Endothelial cell of umbilical vein (primary cell): ENCODE results near the gene OTOP2. TPM values are rescaled to one million over a fixed set of nuclear protein-coding genes. Genes with fewer than 3 reads are reported as not detected.

Source experiments
- BruUV-seq: library from RNA; stranded (reverse); fragments of 400-500 nt; replicated peaks from 2 replicates; lab custom pipeline; 2021; lab: Mats Ljungman, UMichigan
- CTCF ChIA-PET: fragments of 300-600, 350-600 bp; sonication (Branson Sonifier 250); formaldehyde crosslinking; loops from one replicate; lab custom pipeline; 2021; ENCODE audit warnings: antibody characterized with exemption, inconsistent platforms; lab: Charles Lee
- POLR2A ChIA-PET: fragments of 300-600, 350-600 bp; sonication (Branson Sonifier 250); formaldehyde crosslinking; loops from one replicate; lab custom pipeline; 2021; ENCODE audit warnings: antibody characterized with exemption, inconsistent platforms; lab: Charles Lee
- DNase-seq: peaks from one replicate; pipeline ENCODE4 v3.0.0-alpha.2; 2011; ENCODE audit warnings: low read depth, low spot score
- FAIRE-seq: peaks from 2 replicates; lab custom pipeline; 2011; peaks lifted over from hg19 to GRCh38; lab: Jason Lieb, UNC
- H2AFZ ChIP-seq: 2 replicates; pipeline ENCODE4 v1.6.0; 2012; ENCODE audit warnings: low read depth, low read length, control low read depth, inconsistent platforms
- H3K27ac ChIP-seq: 2 replicates; pipeline ENCODE4 v1.5.1; 2011; ENCODE audit warnings: low read depth, mild to moderate bottlenecking, control low read depth, low read length, moderate library complexity; ENCODE audit not compliant: insufficient read depth
- H3K27me3 ChIP-seq, 2 experiments: 2 replicates each; pipeline versions ENCODE4 v1.6.0 to v1.6.1; 2011; ENCODE audit warnings: low read length in 2 of 2, mixed read lengths in 1 of 2; ENCODE audit not compliant: control insufficient read depth in 2 of 2, insufficient read depth in 2 of 2
- H3K36me3 ChIP-seq, 2 experiments: 2 replicates in 1 of 2; 3 replicates in 1 of 2; pipeline ENCODE4 v1.5.1; 2011; ENCODE audit warnings: low read length in 2 of 2, mild to moderate bottlenecking in 1 of 2, moderate library complexity in 1 of 2; ENCODE audit not compliant: control insufficient read depth in 2 of 2, insufficient read depth in 2 of 2; ENCODE audit errors: extremely low read depth in 1 of 2
- H3K4me1 ChIP-seq: 3 replicates; pipeline ENCODE4 v1.5.1; 2011; ENCODE audit warnings: mild to moderate bottlenecking, low read length; ENCODE audit not compliant: control insufficient read depth, insufficient read depth; ENCODE audit errors: extremely low read depth
- H3K4me2 ChIP-seq: 2 replicates; pipeline ENCODE4 v1.6.1; 2011; ENCODE audit warnings: low read length, control low read depth, mixed read lengths; ENCODE audit not compliant: insufficient read depth
- H3K4me3 ChIP-seq, 3 experiments: fragments of 200-600 bp in 1 of 3; sonication (generic), shearing (Covaris generic) in 1 of 3; replicated peaks in 1 of 3; 2 replicates each; pipeline ENCODE4 v1.5.1; 2011 to 2016; ENCODE audit warnings: control low read depth in 3 of 3, low read length in 3 of 3, mild to moderate bottlenecking in 2 of 3, inconsistent platforms in 1 of 3, low read depth in 1 of 3, moderate library complexity in 1 of 3; ENCODE audit not compliant: insufficient read depth in 1 of 3
- H3K79me2 ChIP-seq: 2 replicates; pipeline ENCODE4 v1.6.0; 2012; ENCODE audit warnings: low read length, inconsistent platforms; ENCODE audit not compliant: control insufficient read depth, insufficient read depth
- H3K9ac ChIP-seq: replicated peaks from 2 replicates; pipeline ENCODE3; 2011; ENCODE audit warnings: low read length, control low read depth; ENCODE audit not compliant: insufficient read depth; ENCODE audit errors: extremely low read depth
- H3K9me1 ChIP-seq: replicated peaks from 3 replicates; pipeline ENCODE4 v1.6.0; 2011; ENCODE audit warnings: mild to moderate bottlenecking, low read length; ENCODE audit not compliant: control insufficient read depth, insufficient read depth; ENCODE audit errors: extremely low read depth
- H3K9me3 ChIP-seq: replicated peaks from 2 replicates; pipeline ENCODE4 v1.5.1; 2012; ENCODE audit warnings: low read length, inconsistent platforms; ENCODE audit not compliant: control insufficient read depth, insufficient read depth
- H4K20me1 ChIP-seq: replicated peaks from 2 replicates; pipeline ENCODE3; 2011; ENCODE audit warnings: mild to moderate bottlenecking, low read length; ENCODE audit not compliant: control insufficient read depth, insufficient read depth; ENCODE audit errors: extremely low read depth
- JUN ChIP-seq: IDR thresholded peaks from 2 replicates; pipeline ENCODE4 v1.6.1; 2011; ENCODE audit warnings: borderline replicate concordance, low read depth; ENCODE audit not compliant: insufficient read length, insufficient read depth
- POLR2AphosphoS5 ChIP-seq: IDR thresholded peaks from 2 replicates; pipeline ENCODE4 v1.6.1; 2012; ENCODE audit warnings: low read depth, mild to moderate bottlenecking, control low read depth, low read length, moderate library complexity; ENCODE audit not compliant: insufficient read depth
- dilution Hi-C: fragments of 300-500 bp; cut with MboI; formaldehyde crosslinking; loops from one replicate; pipeline ENCODE4 v1.15.0; 2019; ENCODE audit warnings: low sequenced_read_pairs; ENCODE audit not compliant: extremely low pct_ligation_motif_present
- intact Hi-C: fragments of 100-400 bp; cut with micrococcal nuclease; formaldehyde crosslinking; loops from one replicate; pipeline ENCODE4 v1.10.0; 2022
- polyA plus RNA-seq, 4 experiments: library from polyadenylated mRNA; depleted of rRNA in 3 of 4; stranded (reverse) in 3 of 4; unstranded in 1 of 4; fragments of >200 nt; gene quantifications; 2 replicates each; pipeline versions ENCODE4 v1.2.1 to v1.2.3, GENCODE V29; 2011 to 2012; ENCODE audit warnings: missing spikeins in 1 of 4
- total RNA-seq: library from RNA; stranded (reverse); gene quantifications from 2 replicates; pipeline ENCODE4 v1.2.3, GENCODE V29; 2021
- TF ChIP-seq, protein P1 (sequence below), 2 donors: IDR thresholded peaks; 1 replicate in 1 of 2; 2 replicates in 1 of 2; pipeline ENCODE4 v1.5.1; 2011; ENCODE audit warnings: low read length in 2 of 2, mild to moderate bottlenecking in 2 of 2, moderate library complexity in 2 of 2, control low read depth in 1 of 2, inconsistent platforms in 1 of 2, low read depth in 1 of 2; ENCODE audit not compliant: insufficient read depth in 1 of 2; ENCODE audit errors: extremely low read depth in 1 of 2
- TF ChIP-seq, protein P2 (sequence below): IDR thresholded peaks from 2 replicates; pipeline ENCODE4 v1.6.1; 2011; ENCODE audit not compliant: insufficient read depth, insufficient read length

OTOP2 gene
- total and polyA plus RNA-seq, 2 donors (not counting 3 experiments of a cell fraction or from before 2014, with no cell fraction given), result not detected

DNA sequence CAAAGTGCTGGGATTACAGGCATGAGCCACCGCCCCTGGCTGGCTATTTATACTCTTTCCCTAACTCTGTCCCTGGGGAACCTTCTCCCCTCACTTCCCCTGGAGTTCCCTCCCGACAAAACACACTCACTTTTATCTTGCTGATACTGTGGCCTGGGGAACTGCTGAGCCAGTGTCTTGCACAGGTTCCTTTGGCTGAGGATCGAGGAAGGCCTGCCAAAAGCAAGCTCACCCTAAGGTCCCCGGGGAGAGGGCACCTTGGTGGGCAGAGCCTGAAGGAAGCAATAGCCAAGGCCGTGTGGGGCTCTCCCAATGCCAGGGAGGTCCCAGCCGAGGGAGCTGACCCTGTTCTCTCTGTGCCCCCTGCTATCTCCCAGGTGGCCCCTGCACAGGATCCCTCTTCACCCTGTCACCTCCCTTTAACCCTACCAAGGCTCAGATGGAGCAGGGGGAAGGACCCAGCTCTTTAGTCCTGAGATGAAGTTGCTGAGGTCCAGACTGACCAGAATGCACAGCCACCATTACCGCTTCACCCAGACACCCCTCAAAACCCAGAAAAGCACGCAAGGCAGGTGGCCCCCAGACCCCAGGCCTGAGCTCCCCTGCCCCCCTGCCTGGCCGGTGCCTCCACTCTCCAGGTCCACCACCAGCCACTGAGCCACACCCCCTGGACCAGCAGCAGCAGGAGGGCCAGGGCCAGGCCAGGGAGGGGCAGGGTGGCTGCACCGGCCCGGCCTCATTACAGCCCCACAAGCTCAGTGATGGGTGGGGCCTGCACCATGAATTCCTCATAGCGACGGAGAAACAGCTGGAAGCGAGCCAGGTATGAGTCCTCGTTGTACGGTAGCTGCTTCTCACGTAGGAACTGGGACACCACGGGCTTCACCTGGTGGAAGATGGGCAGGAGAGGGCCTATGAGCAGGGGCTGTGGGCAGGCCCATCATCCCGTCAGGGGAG, 46.2 kb upstream of the OTOP2 start:
- Histone ChIP-seq H3K79me2 (no peaks in the 10 kb centered on the region), H3K4me3 (no peak overlapping the region), H3K9ac (no peak overlapping the region), H2AFZ (no peak overlapping the region), H3K4me1 (peaks cover 6% of the 10 kb centered on the region), H3K27me3 (no peaks in the 10 kb centered on the region), H3K4me2 (no peak overlapping the region), H4K20me1 (no peaks in the 10 kb centered on the region), H3K27ac (no peak overlapping the region), H3K9me3 (no peaks in the 10 kb centered on the region), H3K36me3 (no peaks in the 10 kb centered on the region), H3K9me1 (no peaks in the 10 kb centered on the region)
- CTCF ChIA-PET, result interaction anchor here (1.0 kb wide), 1 partner anchor 10 kb away, joined by 3 read pairs; no protein-coding TSS in a partner anchor
- intact Hi-C loops (no loop called here), dilution Hi-C loops (no loop called here)
- POLR2A ChIA-PET, result no interaction called here
- no peak for DNase-seq
- no TSS peak for BruUV-seq
- TF ChIP-seq, protein P1, sequence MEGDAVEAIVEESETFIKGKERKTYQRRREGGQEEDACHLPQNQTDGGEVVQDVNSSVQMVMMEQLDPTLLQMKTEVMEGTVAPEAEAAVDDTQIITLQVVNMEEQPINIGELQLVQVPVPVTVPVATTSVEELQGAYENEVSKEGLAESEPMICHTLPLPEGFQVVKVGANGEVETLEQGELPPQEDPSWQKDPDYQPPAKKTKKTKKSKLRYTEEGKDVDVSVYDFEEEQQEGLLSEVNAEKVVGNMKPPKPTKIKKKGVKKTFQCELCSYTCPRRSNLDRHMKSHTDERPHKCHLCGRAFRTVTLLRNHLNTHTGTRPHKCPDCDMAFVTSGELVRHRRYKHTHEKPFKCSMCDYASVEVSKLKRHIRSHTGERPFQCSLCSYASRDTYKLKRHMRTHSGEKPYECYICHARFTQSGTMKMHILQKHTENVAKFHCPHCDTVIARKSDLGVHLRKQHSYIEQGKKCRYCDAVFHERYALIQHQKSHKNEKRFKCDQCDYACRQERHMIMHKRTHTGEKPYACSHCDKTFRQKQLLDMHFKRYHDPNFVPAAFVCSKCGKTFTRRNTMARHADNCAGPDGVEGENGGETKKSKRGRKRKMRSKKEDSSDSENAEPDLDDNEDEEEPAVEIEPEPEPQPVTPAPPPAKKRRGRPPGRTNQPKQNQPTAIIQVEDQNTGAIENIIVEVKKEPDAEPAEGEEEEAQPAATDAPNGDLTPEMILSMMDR (IDR thresholded peaks at IDR 0.05; ENCODE audit: extremely low read depth in 1 of 2, insufficient read depth in 1 of 2, low read depth in 1 of 2, low read length in 2 of 2), result no peak
- TF ChIP-seq POLR2AphosphoS5, result no peak
- TF ChIP-seq, protein P2, sequence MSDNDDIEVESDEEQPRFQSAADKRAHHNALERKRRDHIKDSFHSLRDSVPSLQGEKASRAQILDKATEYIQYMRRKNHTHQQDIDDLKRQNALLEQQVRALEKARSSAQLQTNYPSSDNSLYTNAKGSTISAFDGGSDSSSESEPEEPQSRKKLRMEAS, result no peak
- no peak for TF ChIP-seq JUN
- FAIRE-seq, result no peak
